GM23338 (cell line): Measurements from ENCODE around the gene PHAX. TPM values are rescaled to one million over a fixed set of nuclear protein-coding genes. Genes with fewer than 3 reads are reported as not detected.

Experiments used
- ATAC-seq: fragments of 200-7000 bp; cut with Tn5 transposase; 3 replicates; pipeline ENCODE4 v1.9.1; 2020
- DNase-seq: peaks from one replicate; pipeline ENCODE4 v3.0.0-alpha.2; 2015; ENCODE audit warnings: low spot score
- H2AFZ ChIP-seq: fragments of 200-600 bp; sonication (generic); 2 replicates; pipeline ENCODE4 v1.8.0; 2016; ENCODE audit warnings: antibody characterized with exemption, mild to moderate bottlenecking, moderate library complexity
- H3F3A ChIP-seq: fragments of 200-600 bp; sonication (generic); replicated peaks from 2 replicates; pipeline ENCODE4 v1.8.0; 2017; ENCODE audit warnings: antibody characterized with exemption, mixed run types, low read depth
- H3K27ac ChIP-seq: fragments of 200-600 bp; sonication (generic); 2 replicates; pipeline ENCODE4 v1.6.1; 2016; ENCODE audit warnings: low read depth
- H3K27me3 ChIP-seq: fragments of 200-600 bp; sonication (generic); 2 replicates; pipeline ENCODE4 v1.8.0; 2016; ENCODE audit warnings: mild to moderate bottlenecking, mixed run types, moderate library complexity; ENCODE audit not compliant: insufficient read depth
- H3K36me3 ChIP-seq: fragments of 200-600 bp; sonication (generic); 2 replicates; pipeline ENCODE4 v1.8.0; 2016; ENCODE audit warnings: mild to moderate bottlenecking; ENCODE audit not compliant: insufficient read depth
- H3K4me1 ChIP-seq: fragments of 200-600 bp; sonication (generic); 2 replicates; pipeline ENCODE4 v1.8.0; 2016; ENCODE audit warnings: mild to moderate bottlenecking, moderate library complexity; ENCODE audit not compliant: insufficient read depth
- H3K4me2 ChIP-seq: fragments of 200-600 bp; sonication (generic); 2 replicates; pipeline ENCODE4 v1.7.1; 2017; ENCODE audit warnings: mixed run types
- H3K4me3 ChIP-seq: fragments of 200-600 bp; sonication (generic); 2 replicates; pipeline ENCODE4 v1.6.1; 2016; ENCODE audit warnings: mixed run types
- H3K79me2 ChIP-seq: fragments of 200-600 bp; sonication (generic); replicated peaks from 2 replicates; pipeline ENCODE4 v1.8.0; 2017; ENCODE audit warnings: mild to moderate bottlenecking; ENCODE audit not compliant: insufficient read depth
- H3K9me2 ChIP-seq: fragments of 200-600 bp; sonication (generic); 2 replicates; pipeline ENCODE4 v1.8.0; 2017; ENCODE audit not compliant: insufficient read depth
- H4K20me1 ChIP-seq: fragments of 200-600 bp; sonication (generic); replicated peaks from 2 replicates; pipeline ENCODE4 v1.8.0; 2017; ENCODE audit warnings: mild to moderate bottlenecking; ENCODE audit not compliant: insufficient read depth
- H3K27ac Mint-ChIP-seq: 2 replicates; pipeline ENCODE4 v1.8.0; 2020; ENCODE audit warnings: inconsistent platforms, mild to moderate bottlenecking, moderate library complexity, mixed read lengths
- H3K27me3 Mint-ChIP-seq: 3 replicates; pipeline ENCODE4 v1.8.0; 2022; ENCODE audit warnings: low read depth, mild to moderate bottlenecking, moderate library complexity, mixed read lengths, inconsistent platforms; ENCODE audit not compliant: insufficient read depth, poor library complexity
- H3K36me3 Mint-ChIP-seq: 3 replicates; pipeline ENCODE4 v1.8.0; 2021; ENCODE audit warnings: low read depth, mild to moderate bottlenecking, inconsistent platforms, moderate library complexity, mixed read lengths
- H3K4me1 Mint-ChIP-seq: 3 replicates; pipeline ENCODE4 v1.8.0; 2020; ENCODE audit warnings: mild to moderate bottlenecking, inconsistent platforms, mixed read lengths
- H3K4me3 Mint-ChIP-seq: 3 replicates; pipeline ENCODE4 v1.8.0; 2021; ENCODE audit warnings: moderate library complexity, mild to moderate bottlenecking, inconsistent platforms, mixed read lengths
- H3K9me3 Mint-ChIP-seq: 3 replicates; pipeline ENCODE4 v1.8.0; 2020; ENCODE audit warnings: moderate library complexity, mild to moderate bottlenecking, inconsistent platforms, mixed read lengths
- EZH2 ChIP-seq: fragments of 200-600 bp; sonication (generic); IDR thresholded peaks from one replicate; pipeline ENCODE4 v1.8.0; 2017; ENCODE audit warnings: antibody characterized with exemption, mild to moderate bottlenecking, low read depth; ENCODE audit not compliant: unreplicated experiment
- EZH2phosphoT487 ChIP-seq: fragments of 200-600 bp; sonication (generic); IDR thresholded peaks from one replicate; pipeline ENCODE4 v1.8.1; 2018; ENCODE audit warnings: antibody characterized with exemption; ENCODE audit not compliant: unreplicated experiment
- STAT1 ChIP-seq: IDR thresholded peaks from one replicate; pipeline ENCODE4 v1.6.1; 2016; ENCODE audit warnings: antibody characterized with exemption; ENCODE audit not compliant: unreplicated experiment
- ZNF114 ChIP-seq: fragments of 250-450 bp; sonication (Bioruptor Pico); IDR thresholded peaks from 2 replicates; pipeline ENCODE4 v1.5.0; 2020; ENCODE audit warnings: mild to moderate bottlenecking, moderate library complexity
- ZNF462 ChIP-seq: fragments of 250-450 bp; sonication (Bioruptor Pico); IDR thresholded peaks from 2 replicates; pipeline ENCODE4 v1.5.0; 2020; ENCODE audit warnings: mild to moderate bottlenecking, moderate library complexity
- polyA plus RNA-seq: library from polyadenylated mRNA; unstranded; fragments of >200 nt; fragmentation: Nextera tagmentation; extraction: Ambion mirVana; gene quantifications from 2 replicates; pipeline ENCODE4 v1.2.1, GENCODE V29; 2016
- total RNA-seq: library from RNA; depleted of rRNA; stranded (reverse); fragments of >200 nt; shearing (Covaris generic); gene quantifications from 2 replicates; pipeline ENCODE4 v1.2.3, GENCODE V29; 2014

PHAX gene
- total and polyA plus RNA-seq, 2 experiments from 2014 or later, result 75.9 to 140 TPM

- H3K27me3 ChIP-seq, result no peaks in the 10 kb centered on the region
- no peak overlapping the region for H2AFZ ChIP-seq
- Mint-ChIP-seq H3K27me3 (peaks cover 20% of the 10 kb centered on the region), H3K4me3 (peak overlapping the region; percentile 90), H3K27ac (peak overlapping the region; percentile 97), H3K9me3 (no peaks in the 10 kb centered on the region; the same call in 1 of the 3 replicates), H3K4me1 (peaks cover 41% of the 10 kb centered on the region), H3K36me3 (peaks cover 32% of the 10 kb centered on the region)
- H3K4me3 ChIP-seq, result peak overlapping the region; percentile 87
- DNase-seq, result no peak
- peaks cover 9% of the 10 kb centered on the region; the same call in 1 of the 2 replicates for H4K20me1 ChIP-seq
- H3K79me2 ChIP-seq, result peaks cover 35% of the 10 kb centered on the region
- H3F3A ChIP-seq, result no peaks in the 10 kb centered on the region; the same call in 1 of the 2 replicates
- no peaks in the 10 kb centered on the region for H3K9me2 ChIP-seq
- peak overlapping the region; percentile 75 for H3K4me2 ChIP-seq
- peaks cover 26% of the 10 kb centered on the region for H3K4me1 ChIP-seq
- peak; percentile 10 for ATAC-seq
- H3K36me3 ChIP-seq, result peaks cover 14% of the 10 kb centered on the region
- no peak for TF ChIP-seq EZH2
- TF ChIP-seq ZNF114 (CRISPR knock-in tag), result no peak
- TF ChIP-seq ZNF462, result no peak
- peak overlapping the region; percentile 95 for H3K27ac ChIP-seq
Observed at GRCh38 chr5:126595486-126596083, 5.2 kb upstream of the PHAX start.

- peaks cover 4% of the 10 kb centered on the region; the same call in 1 of the 2 replicates for H3K36me3 ChIP-seq
- no peaks in the 10 kb centered on the region for H3K27me3 ChIP-seq
- Mint-ChIP-seq H3K9me3 (no peaks in the 10 kb centered on the region; the same call in 2 of the 3 replicates), H3K27ac (no peak overlapping the region), H3K27me3 (peaks cover 22% of the 10 kb centered on the region), H3K4me3 (no peak overlapping the region; the same call in 2 of the 3 replicates), H3K4me1 (peaks cover 37% of the 10 kb centered on the region), H3K36me3 (peaks cover 18% of the 10 kb centered on the region)
- no peak for TF ChIP-seq EZH2phosphoT487
- TF ChIP-seq STAT1, result no peak
- peaks cover 9% of the 10 kb centered on the region for H4K20me1 ChIP-seq
- peaks cover 36% of the 10 kb centered on the region for H3K79me2 ChIP-seq
- H3K4me2 ChIP-seq, result no peak overlapping the region
- ATAC-seq, result no peak
- H3K27ac ChIP-seq, result no peak overlapping the region
- DNase-seq, result no peak
- peaks cover 4% of the 10 kb centered on the region; the same call in 1 of the 2 replicates for H3F3A ChIP-seq
- H3K4me3 ChIP-seq, result no peak overlapping the region
- no peak overlapping the region for H2AFZ ChIP-seq
- no peaks in the 10 kb centered on the region for H3K9me2 ChIP-seq
- H3K4me1 ChIP-seq, result peaks cover 26% of the 10 kb centered on the region
Observed at GRCh38 chr5:126597156-126597555, 3.6 kb upstream of the PHAX start.
